Measurements from ENCODE around the gene GLCCI1. TPM values are rescaled to one million over a fixed set of nuclear protein-coding genes. Genes with fewer than 3 reads are reported as not detected.

The GLCCI1 gene
- total RNA-seq, 1 experiment from 2014 or later, result 4.6 TPM

DNA sequence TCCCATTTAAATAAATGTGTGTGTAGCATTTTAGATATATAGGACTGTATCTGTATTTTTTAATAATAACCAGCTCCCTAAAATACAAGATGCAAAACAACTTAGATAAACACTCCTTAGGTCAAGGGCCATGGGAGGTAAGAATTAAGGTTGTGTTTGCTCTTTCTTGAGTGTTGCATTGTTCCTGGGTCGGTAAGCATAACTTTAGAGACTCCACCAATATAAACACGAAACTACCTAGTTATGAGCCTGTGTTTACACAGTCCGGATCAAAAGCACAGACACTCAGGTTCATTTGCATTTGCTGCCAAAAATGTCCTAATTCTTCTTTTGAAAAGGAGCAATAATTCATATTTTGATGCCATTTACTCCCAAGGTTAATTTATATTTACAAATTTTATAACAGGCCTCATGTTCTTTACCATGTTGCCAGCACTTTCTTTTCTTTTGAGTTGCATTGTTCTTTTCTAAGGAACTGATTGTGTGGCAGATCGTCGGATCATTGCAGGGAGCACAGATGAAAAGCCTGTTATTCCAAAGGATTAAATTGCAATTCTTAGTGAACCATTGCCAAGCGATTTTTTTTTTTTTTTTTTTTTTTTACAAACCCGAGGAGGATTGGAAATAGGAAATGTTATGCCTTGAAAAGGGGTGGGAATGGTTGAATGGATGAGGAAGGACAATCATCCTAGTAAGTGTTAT lies 45.8 kb upstream of the GLCCI1 start:
- no peak overlapping the region for H3K4me2 ChIP-seq (ENCODE audit: low read length)
- intact Hi-C loops (cut with micrococcal nuclease), result no loop called here
- no peaks in the 10 kb centered on the region for H3K9me3 ChIP-seq (ENCODE audit: control insufficient read depth in 1 of 2, insufficient read depth in 1 of 2, low read depth in 1 of 2, low read length in 2 of 2)
- no peaks in the 10 kb centered on the region for H3K27me3 ChIP-seq (ENCODE audit: insufficient read depth, low read length)
- no peak overlapping the region for H3K27ac ChIP-seq (ENCODE audit: low read depth, low read length)
- H2AFZ ChIP-seq (ENCODE audit: low read depth, low read length, poor library complexity, severe bottlenecking), result no peak overlapping the region
- H3K4me3 ChIP-seq (replicated peaks in 1 of 2; ENCODE audit: low read depth in 1 of 2, low read length in 2 of 2), result no peak overlapping the region
- DNase-seq (ENCODE audit: low read depth, low spot score) (no peak), ATAC-seq (no peak)
- no peaks in the 10 kb centered on the region for H3K4me1 ChIP-seq (ENCODE audit: control insufficient read depth in 1 of 2, insufficient read depth in 2 of 2, low read length in 2 of 2)
- H3K79me2 ChIP-seq (ENCODE audit: insufficient read depth, low read length), result no peaks in the 10 kb centered on the region
- ChIA-PET CTCF (no interaction called here), POLR2A (no interaction called here), RAD21 (ENCODE audit: low non-redundant PET in 1 of 2, low total read pairs in 2 of 2, uncharacterized antibody in 2 of 2, unreplicated experiment in 2 of 2) (no interaction called here)
- TF ChIP-seq JUND (IDR thresholded peaks at IDR 0.05), result no peak
- TF ChIP-seq ZFX (IDR thresholded peaks at IDR 0.05), result no peak
- no peak for TF ChIP-seq POLR2AphosphoS5 (IDR thresholded peaks at IDR 0.05; ENCODE audit: low read depth, low read length)
- H3K9me2 ChIP-seq (ENCODE audit: insufficient read depth), result no peaks in the 10 kb centered on the region
- no TSS peak for BruUV-seq (replicated peaks)
- no peaks in the 10 kb centered on the region for H4K20me1 ChIP-seq (ENCODE audit: insufficient read depth)
- no peak overlapping the region for H3K9ac ChIP-seq (ENCODE audit: low read length)
- no peaks in the 10 kb centered on the region for H3K36me3 ChIP-seq (ENCODE audit: control insufficient read depth in 1 of 2, insufficient read depth in 2 of 2, low read length in 2 of 2)

DNA sequence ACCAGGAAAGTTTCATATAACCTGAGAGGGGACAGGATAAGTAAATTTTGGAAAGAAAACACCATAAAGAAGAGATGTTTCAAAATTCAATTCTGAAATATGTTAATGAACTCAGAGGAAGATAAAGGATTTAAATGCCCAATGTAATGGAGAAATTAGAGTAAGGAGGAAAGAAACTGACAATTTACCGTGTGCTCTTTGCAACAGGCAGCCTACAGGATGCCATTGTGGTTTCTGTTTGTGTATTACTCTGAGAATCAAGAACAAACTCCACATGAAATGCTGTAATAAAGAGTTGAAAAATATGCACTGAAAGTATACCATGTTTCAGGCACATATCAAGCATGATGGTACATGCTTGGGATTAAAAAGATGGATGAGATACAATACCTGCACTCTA lies 44.8 kb upstream of the GLCCI1 start:
- H3K9ac ChIP-seq (ENCODE audit: low read length), result no peak overlapping the region
- no peak overlapping the region for H2AFZ ChIP-seq (ENCODE audit: low read depth, low read length, poor library complexity, severe bottlenecking)
- CTCF ChIA-PET, result no interaction called here
- no peak overlapping the region for H3K4me3 ChIP-seq (replicated peaks in 1 of 2; ENCODE audit: low read depth in 1 of 2, low read length in 2 of 2)
- no peaks in the 10 kb centered on the region for H3K27me3 ChIP-seq (ENCODE audit: insufficient read depth, low read length)
- ATAC-seq, result no peak
- H3K9me3 ChIP-seq (ENCODE audit: control insufficient read depth in 1 of 2, insufficient read depth in 1 of 2, low read depth in 1 of 2, low read length in 2 of 2), result no peaks in the 10 kb centered on the region
- DNase-seq (ENCODE audit: low read depth, low spot score), result no peak
- H3K4me1 ChIP-seq (ENCODE audit: control insufficient read depth in 1 of 2, insufficient read depth in 2 of 2, low read length in 2 of 2), result no peaks in the 10 kb centered on the region
- H3K9me2 ChIP-seq (ENCODE audit: insufficient read depth), result no peaks in the 10 kb centered on the region
- no peaks in the 10 kb centered on the region for H3K36me3 ChIP-seq (ENCODE audit: control insufficient read depth in 1 of 2, insufficient read depth in 2 of 2, low read length in 2 of 2)
- RAD21 ChIA-PET (ENCODE audit: low non-redundant PET in 1 of 2, low total read pairs in 2 of 2, uncharacterized antibody in 2 of 2, unreplicated experiment in 2 of 2), result no interaction called here
- H3K27ac ChIP-seq (ENCODE audit: low read depth, low read length), result no peak overlapping the region
- no TSS peak for BruUV-seq (replicated peaks)
- H4K20me1 ChIP-seq (ENCODE audit: insufficient read depth), result no peaks in the 10 kb centered on the region
- POLR2A ChIA-PET, result no interaction called here
- intact Hi-C loops (cut with micrococcal nuclease), result no loop called here
- no peak for TF ChIP-seq POLR2AphosphoS5 (IDR thresholded peaks at IDR 0.05; ENCODE audit: low read depth, low read length)
- TF ChIP-seq CEBPB (IDR thresholded peaks at IDR 0.05; ENCODE audit: low read depth), result no peak
- TF ChIP-seq ZNF274 (IDR thresholded peaks at IDR 0.05; ENCODE audit: low read depth, low read length), result no peak
- no peak for TF ChIP-seq POLR2A (IDR thresholded peaks at IDR 0.05; ENCODE audit: borderline replicate concordance, extremely low read depth, insufficient read depth, insufficient read length)
- no peaks in the 10 kb centered on the region for H3K79me2 ChIP-seq (ENCODE audit: insufficient read depth, low read length)
- H3K4me2 ChIP-seq (ENCODE audit: low read length), result no peak overlapping the region

All from HCT116 (cell line).